Hepatic stellate cell (primary cell): ENCODE measurements around the gene ARMC5.

Experiments
- DNase-seq: peaks from one replicate; pipeline ENCODE4 v3.0.0; 2011; ENCODE audit warnings: low spot score

ARMC5 gene

GRCh38 chr16:31461201-31461920 lies 2.1 kb downstream of the ARMC5 start:
- DNase-seq, result no peak

DNA sequence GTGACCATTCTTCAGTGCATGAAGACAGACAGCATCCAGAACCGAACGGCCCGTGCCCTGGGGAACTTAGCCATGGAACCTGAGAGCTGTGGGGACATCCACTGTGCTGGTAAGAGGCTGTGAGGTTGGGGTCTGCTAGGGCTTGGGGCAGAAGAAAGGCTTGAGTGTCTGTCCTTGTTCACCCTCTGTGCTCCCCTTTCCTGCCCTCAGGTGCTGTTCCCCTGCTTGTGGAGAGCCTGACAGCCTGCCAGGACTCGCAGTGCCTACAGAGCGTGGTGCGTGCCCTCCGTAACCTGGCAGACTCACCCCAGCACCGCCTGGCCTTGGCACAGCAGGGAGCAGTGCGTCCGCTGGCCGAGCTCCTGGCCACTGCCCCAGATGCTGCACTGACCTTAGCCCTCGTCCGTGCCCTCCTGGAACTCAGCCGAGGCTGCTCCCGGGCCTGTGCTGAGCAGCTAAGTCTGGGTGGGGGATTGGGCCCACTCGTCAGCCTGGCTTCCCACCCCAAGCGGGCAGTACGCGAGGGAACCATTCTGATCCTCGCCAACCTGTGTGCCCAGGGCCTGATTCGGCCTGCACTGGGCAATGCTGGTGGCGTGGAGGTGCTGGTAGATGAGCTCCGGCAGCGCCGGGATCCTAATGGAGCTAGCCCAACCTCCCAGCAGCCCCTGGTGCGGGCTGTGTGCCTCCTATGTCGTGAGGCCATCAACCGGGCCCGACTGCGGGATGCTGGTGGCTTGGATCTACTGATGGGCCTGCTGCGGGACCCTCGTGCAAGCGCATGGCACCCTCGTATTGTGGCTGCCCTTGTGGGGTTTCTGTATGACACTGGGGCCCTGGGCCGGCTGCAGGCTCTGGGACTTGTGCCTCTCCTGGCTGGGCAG lies 2.9 kb downstream of the ARMC5 start:
- DNase-seq, result no peak

DNA sequence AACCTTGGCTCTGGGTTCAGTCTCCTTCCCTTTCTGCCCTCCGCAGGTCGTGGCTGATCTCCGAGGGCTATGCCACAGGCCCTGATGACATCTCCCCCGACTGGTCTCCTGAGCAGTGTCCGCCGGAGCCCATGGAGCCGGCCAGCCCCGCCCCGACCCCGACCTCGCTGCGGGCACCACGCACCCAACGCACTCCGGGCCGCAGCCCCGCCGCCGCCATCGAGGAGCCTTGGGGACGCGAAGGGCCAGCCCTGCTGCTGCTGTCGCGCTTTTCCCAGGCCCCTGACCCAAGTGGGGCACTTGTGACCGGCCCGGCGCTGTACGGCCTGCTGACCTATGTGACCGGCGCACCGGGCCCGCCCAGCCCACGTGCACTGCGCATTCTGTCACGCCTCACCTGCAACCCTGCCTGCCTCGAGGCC lies 5.1 kb downstream of the ARMC5 start:
- DNase-seq, result no peak

DNA sequence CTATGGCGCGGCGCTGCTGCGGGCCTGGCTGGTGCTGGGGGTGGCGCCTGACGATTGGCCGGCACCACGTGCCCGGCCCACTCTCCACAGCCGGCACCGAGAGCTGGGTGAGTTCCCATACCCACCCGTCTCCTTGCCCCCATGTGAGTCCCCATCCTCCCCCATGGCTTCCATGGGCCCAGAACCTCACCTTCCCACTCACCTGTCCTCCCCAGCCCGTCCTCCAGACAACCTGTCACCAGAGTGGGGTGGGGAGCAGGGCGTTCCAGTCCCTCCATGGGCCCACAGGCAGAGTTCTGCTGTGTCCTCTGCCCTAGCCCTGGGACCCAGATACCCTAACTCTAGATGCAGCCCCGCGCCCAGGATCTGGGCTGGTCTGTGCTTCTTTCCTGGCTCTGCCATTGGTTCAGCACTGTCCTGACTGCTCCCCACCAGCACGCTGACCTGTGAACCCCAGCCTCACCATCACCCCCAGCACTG lies 5.5 kb downstream of the ARMC5 start:
- no peak for DNase-seq

DNA sequence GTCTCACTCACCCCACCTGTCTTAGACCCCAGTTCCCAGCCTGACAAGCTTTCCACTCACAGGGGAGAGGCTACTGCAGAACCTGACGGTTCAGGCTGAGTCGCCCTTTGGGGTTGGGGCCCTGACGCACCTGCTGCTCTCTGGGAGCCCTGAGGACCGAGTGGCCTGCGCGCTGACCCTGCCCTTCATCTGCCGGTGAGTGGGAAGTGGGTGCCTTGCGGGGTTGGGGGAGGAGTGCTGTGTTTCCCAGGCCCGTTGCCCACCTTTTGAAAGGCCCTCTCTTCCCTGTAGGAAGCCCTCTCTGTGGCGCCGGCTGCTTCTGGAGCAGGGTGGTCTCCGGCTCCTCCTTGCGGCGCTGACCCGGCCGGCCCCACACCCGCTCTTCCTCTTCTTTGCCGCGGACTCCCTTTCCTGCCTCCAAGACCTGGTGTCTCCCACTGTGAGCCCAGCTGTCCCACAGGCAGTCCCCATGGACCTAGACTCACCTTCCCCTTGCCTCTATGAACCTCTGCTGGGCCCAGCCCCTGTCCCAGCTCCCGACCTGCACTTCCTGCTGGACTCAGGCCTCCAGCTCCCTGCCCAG lies 6.6 kb downstream of the ARMC5 start:
- no peak for DNase-seq

GRCh38 chr16:31466381-31466841 lies 7.1 kb downstream of the ARMC5 start:
- no peak for DNase-seq

- no peak for DNase-seq
Observed at GRCh38 chr16:31467151-31467773, 8.0 kb downstream of the ARMC5 start.

DNA sequence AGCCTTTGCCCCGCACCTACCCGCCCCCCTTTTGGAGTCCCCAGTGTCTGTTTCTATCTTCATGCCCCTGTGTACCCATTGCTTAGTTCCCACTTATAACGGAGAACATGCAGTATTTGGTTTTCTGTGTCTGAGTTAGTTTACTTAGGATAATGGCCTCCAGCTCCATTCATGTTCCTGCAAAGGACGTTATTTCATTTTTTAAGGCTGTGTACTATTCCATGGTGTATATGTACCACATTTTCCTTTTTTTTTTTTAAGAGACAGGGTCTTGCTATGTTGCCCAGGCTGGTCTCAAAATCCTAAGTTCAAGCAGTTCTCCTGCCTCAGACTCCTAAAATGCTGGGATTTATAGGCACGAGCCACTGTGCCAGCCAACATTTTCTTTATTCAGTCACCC lies 8.6 kb downstream of the ARMC5 start:
- no peak for DNase-seq

DNA sequence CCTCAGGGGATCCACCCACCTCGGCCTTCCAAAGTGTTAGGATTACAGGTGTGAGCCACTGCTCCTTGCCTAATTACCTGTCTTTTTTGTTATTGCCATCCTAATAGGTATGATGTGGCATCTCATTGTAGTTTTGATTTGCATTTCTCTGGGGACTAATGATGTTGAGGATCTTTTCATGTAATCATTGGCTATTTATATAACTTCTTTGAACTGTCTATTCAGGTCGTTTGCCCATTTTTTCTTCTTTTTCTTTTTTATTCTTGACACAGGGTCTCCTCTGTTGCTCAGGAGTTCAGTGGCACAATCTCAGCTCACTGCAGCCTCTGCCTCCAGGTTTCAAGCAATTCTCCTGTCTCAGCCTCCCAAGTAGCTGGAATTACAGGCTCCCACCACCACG lies 11.3 kb downstream of the ARMC5 start:
- DNase-seq, result no peak

DNA sequence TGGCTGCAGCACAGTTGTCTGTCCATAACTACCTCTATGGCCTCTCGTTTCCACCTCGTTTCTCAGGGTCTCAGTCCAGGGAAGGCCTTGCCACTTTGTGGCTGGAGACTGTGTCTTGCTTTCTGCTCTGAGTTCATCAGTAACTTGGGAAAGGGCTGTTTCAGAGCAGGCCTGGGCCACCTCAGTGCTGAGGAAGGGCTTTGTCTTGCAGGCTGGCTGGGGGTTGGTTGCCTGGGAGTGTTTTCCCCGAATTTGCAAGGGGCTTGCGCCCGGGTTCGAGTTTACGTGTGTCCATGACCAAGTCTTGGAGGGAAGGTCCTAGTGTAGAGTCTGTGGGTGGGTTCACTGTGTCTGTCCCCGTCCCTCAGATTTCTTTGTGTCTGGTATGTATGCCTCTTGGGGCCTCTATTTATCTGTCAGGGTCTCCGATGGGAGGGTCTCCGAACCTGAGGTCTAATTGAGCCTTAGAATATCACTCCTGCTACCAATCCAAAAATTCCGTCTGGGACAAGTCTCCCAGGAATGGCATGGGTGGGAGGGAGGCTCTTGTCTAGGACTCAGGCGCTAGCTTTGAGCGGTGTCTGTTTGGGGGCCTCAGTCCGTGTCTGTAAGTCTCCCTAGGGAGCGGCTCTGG lies 12.1 kb downstream of the ARMC5 start:
- DNase-seq, result no peak

DNA sequence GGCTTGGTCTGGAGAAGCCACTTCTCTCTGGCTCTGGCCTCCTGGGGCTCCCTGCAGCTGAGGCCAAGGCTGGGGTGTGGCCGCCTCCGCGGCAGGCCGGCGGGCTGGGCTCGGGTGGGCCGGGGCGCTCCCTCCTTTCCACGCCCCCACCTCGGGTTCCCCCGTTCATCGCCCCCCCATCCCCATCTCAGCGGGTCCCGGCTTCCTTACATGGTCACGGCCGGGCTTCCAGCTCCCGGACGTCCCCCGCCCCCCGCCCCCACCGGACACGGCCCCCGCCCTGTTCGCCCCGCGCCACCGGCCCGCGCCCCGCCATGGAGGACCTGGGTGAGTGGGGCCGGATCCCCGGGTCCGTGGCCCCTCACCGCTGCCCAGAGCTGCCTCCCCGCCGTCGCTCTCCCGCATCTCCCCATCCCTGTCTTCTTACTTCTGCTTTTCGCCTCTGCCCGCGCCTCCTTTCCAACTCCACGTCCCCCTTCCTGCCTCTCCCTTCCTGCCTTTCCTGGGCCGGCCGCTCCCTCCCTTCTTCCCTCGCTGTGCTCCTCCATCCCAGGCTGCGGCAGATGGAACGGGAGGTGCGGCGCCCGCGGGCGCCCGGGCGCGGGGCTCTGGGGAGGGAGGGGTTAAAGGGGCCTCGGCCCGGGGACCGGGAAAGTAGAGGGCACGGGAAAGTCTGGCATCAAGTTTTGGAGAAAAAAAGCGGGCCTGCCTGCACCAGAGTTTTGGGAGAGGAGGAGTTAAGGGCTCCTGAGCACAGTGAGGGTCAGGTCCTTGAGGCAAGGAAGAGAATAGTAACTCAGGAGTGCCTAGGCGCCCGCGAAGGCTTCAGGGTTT lies 12.8 kb downstream of the ARMC5 start, which contains the start of gene TGFB1I1:
TSS of gene TGFB1I1 (plus strand) at position 278 of the 834 bp plus-strand sequence. CDS start at position 315, 37 bp downstream.
- DNase-seq, result peak; percentile 92

GRCh38 chr16:31472709-31473203 lies 13.5 kb downstream of the ARMC5 start:
- peak; percentile 100 for DNase-seq

GRCh38 chr16:31473264-31473984 lies 14.1 kb downstream of the ARMC5 start:
- no peak for DNase-seq

DNA sequence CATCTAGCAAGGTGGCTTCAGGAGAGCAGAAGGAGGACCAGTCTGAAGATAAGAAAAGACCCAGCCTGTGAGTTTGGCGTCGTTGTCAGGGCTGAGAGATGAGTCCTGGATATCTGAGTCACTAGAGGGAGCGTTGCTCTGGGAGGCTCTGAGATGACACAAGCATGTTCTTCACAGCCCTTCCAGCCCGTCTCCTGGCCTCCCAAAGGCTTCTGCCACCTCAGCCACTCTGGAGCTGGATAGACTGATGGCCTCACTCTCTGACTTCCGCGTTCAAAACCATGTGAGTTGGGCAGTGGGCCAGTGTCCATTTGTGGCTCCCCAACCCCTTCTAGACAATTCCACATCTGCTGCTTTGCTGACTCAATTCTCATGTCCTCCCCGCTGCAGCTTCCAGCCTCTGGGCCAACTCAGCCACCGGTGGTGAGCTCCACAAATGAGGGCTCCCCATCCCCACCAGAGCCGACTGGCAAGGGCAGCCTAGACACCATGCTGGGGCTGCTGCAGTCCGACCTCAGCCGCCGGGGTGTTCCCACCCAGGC lies 14.9 kb downstream of the ARMC5 start:
- no peak for DNase-seq

DNA sequence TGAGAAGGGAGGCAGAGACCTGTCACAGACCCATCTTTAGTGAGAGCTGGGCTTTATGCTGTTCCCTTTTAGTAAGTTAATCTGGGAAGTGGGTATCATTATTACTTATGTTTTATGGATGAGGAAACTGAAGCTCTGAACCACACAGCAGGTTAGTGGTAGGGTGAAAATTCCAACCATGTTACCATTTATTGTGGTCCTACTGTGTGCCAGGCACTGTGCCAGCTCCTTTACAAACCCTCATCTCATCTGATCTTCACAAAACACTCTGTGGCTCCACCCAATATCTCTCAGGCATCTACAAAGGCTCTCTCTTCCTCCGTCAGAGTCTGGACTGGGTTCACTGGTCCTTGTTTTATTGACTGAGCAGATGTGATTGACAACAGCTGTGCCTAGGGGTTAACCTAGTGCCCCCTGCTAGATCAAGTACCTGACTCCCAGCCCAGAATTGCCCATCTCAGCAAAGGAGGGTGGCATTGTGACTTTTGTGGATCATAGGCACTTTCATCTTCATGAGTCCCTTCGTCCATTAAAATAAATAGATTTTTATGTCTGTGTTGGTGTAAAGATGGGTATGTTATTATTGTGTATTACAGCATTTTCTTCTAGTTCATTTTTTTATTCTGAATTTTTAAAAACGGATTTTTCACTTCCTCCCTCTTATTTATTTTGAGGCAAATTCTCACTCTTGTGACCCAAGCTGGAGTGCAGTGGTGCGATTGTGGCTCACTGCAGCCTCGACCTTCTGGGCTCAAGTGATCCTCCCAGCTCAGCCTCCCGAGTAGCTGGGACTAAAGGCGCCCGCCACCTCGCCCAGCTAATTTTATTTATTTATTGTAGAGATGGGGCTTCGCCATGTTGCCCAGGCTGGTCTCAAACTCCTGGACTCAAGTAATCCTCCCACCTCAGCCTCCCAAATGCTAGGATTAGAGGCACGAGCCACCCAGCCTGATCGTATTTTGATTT lies 15.8 kb downstream of the ARMC5 start:
- DNase-seq, result no peak

GRCh38 chr16:31475946-31476302 lies 16.6 kb downstream of the ARMC5 start:
- DNase-seq, result no peak

GRCh38 chr16:31476303-31477219 lies 17.3 kb downstream of the ARMC5 start:
- DNase-seq, result no peak
